Fibroblast of pulmonary artery (primary cell): Measurements from ENCODE around the gene PARP15.
A peak's percentile ranks its signal among the peaks of the same experiment; 100 is the strongest.

Source experiments
- DNase-seq: peaks from one replicate; pipeline ENCODE4 v3.0.0-alpha.2; 2010; ENCODE audit warnings: low read depth
- H3K4me3 ChIP-seq: replicated peaks from 2 replicates; pipeline ENCODE4 v1.5.1; 2011; ENCODE audit warnings: low read depth, mild to moderate bottlenecking, control low read depth, low read length, moderate library complexity
- CTCF ChIP-seq: IDR thresholded peaks from 2 replicates; pipeline ENCODE4 v1.5.1; 2011; ENCODE audit warnings: mild to moderate bottlenecking, control low read depth, low read length, inconsistent platforms; ENCODE audit errors: missing control alignments

The PARP15 gene

GRCh38 chr3:122568755-122569154 is 8.7 kb upstream of the PARP15 start:
- no peak for TF ChIP-seq CTCF
- no peak overlapping the region for H3K4me3 ChIP-seq
- no peak for DNase-seq

GRCh38 chr3:122572940-122573412 is 4.5 kb upstream of the PARP15 start:
- TF ChIP-seq CTCF = no peak
- no peak overlapping the region for H3K4me3 ChIP-seq
- peak; percentile 51 for DNase-seq

- no peak overlapping the region for H3K4me3 ChIP-seq
- TF ChIP-seq CTCF = no peak
- DNase-seq = no peak
Observed at GRCh38 chr3:122576174-122576940, 1.1 kb upstream of the PARP15 start.

GRCh38 chr3:122578069-122578740 is 755 bp downstream of the PARP15 start:
- DNase-seq = no peak
- peak overlapping the region; percentile 47 for H3K4me3 ChIP-seq
- TF ChIP-seq CTCF = no peak

GRCh38 chr3:122580470-122580869 is 3.0 kb downstream of the PARP15 start:
- no peak for DNase-seq
- no peak overlapping the region for H3K4me3 ChIP-seq
- TF ChIP-seq CTCF = no peak

- H3K4me3 ChIP-seq = no peak overlapping the region
- TF ChIP-seq CTCF = no peak
- DNase-seq = no peak
Observed at GRCh38 chr3:122581622-122582021, 4.2 kb downstream of the PARP15 start.
